Kidney (tissue), 22 donors: ENCODE measurements around the gene RAD9A. TPM values are rescaled to one million over a fixed set of nuclear protein-coding genes. Genes with fewer than 3 reads are reported as not detected.

Experiments
- DNase-seq, 5 donors: peaks; one replicate each; pipeline ENCODE4 v3.0.0-alpha.2; 2013 to 2020
- FAIRE-seq: peaks from 2 replicates; lab custom pipeline; 2012; peaks lifted over from hg19 to GRCh38; lab: Jason Lieb, UNC
- H3K27ac ChIP-seq, 2 donors: one replicate each; pipeline ENCODE4 v1.7.0; 2013; ENCODE audit warnings: low read depth in 2 of 2, low read length in 2 of 2, inconsistent platforms in 1 of 2
- H3K27me3 ChIP-seq: one replicate; pipeline ENCODE4 v1.7.1; 2013; ENCODE audit warnings: low read length, inconsistent platforms; ENCODE audit not compliant: control insufficient read depth, insufficient read depth
- H3K36me3 ChIP-seq, 3 donors: one replicate each; pipeline versions ENCODE4 v1.7.0 to v1.7.1; 2013; ENCODE audit warnings: low read length in 3 of 3, control low read depth in 1 of 3, inconsistent platforms in 1 of 3; ENCODE audit not compliant: insufficient read depth in 3 of 3, control insufficient read depth in 2 of 3
- H3K4me1 ChIP-seq, 3 donors: one replicate each; pipeline versions ENCODE4 v1.7.0 to v1.7.1; 2013; ENCODE audit warnings: low read length in 3 of 3, inconsistent platforms in 1 of 3, low read depth in 1 of 3; ENCODE audit not compliant: control insufficient read depth in 2 of 3, insufficient read depth in 2 of 3
- H3K4me3 ChIP-seq, 3 donors: one replicate each; pipeline versions ENCODE4 v1.7.0 to v1.8.1; 2013; ENCODE audit warnings: low read length in 3 of 3, control low read depth in 1 of 3, inconsistent platforms in 1 of 3
- H3K9ac ChIP-seq, 3 donors: one replicate each; pipeline versions ENCODE4 v1.7.0 to v1.7.1; 2013; ENCODE audit warnings: low read length in 3 of 3, control low read depth in 1 of 3, inconsistent platforms in 1 of 3
- H3K9me3 ChIP-seq, 3 donors: one replicate each; pipeline versions ENCODE4 v1.7.0 to v1.7.1; 2013; ENCODE audit warnings: low read length in 3 of 3, control low read depth in 1 of 3, inconsistent platforms in 1 of 3; ENCODE audit not compliant: control insufficient read depth in 2 of 3, insufficient read depth in 1 of 3
- intact Hi-C: fragments of 100-400 bp; cut with DNase I; formaldehyde crosslinking; loops from one replicate; pipeline ENCODE4 v1.11.1; 2022
- long read RNA-seq, 10 donors: library from polyadenylated mRNA in 1 of 10; unstranded in 1 of 10; transcript quantifications; one replicate each; pipeline ENCODE4 v2.0.0 and lab custom pipeline, GENCODE V29; 2021 to 2026
- polyA plus RNA-seq: library from polyadenylated mRNA; stranded (reverse); fragments of 350-450 nt; fragmentation: Illumina TruSeq; extraction: RNeasy Lipid Tissue Mini Kit (QIAGEN cat#74804); gene quantifications from one replicate; pipeline ENCODE4 v1.2.3, GENCODE V29; 2014; ENCODE audit warnings: low read depth, low replicate concordance; ENCODE audit not compliant: insufficient read depth
- total RNA-seq: library from RNA; stranded (reverse); fragmentation: NEBNext Ultra II Directional; extraction: Animal tissue kit (Norgen Biotek cat#: 25700); gene quantifications from one replicate; pipeline ENCODE4 v1.2.1, GENCODE V29; 2021
- TF ChIP-seq, protein P1 (sequence below): IDR thresholded peaks from 3 replicates; pipeline ENCODE4 v1.5.1; 2012; ENCODE audit warnings: mild to moderate bottlenecking, moderate library complexity, borderline replicate concordance; ENCODE audit not compliant: insufficient read depth; ENCODE audit errors: extremely low read depth
- donor health status: control.
- donor health status: control.
- donor health status: control.
- donor health status: control.
- donor health status: control.
- donor health status: DM: yes; HTN: yes; CAD: no.
- donor health status: Normal renal cell carcinoma (clear cell type).

RAD9A gene
- total RNA-seq (17.8 TPM), polyA plus RNA-seq (16.4 TPM)
- long read RNA-seq, donor 1, partial matches to known transcripts: 233 of 260 reads
- long read RNA-seq, donor 1, other reads (novel, unspliced or antisense): 24 of 260 reads
- long read RNA-seq, donor 2, partial matches to known transcripts: 41 of 114 reads
- long read RNA-seq, donor 2, other reads (novel, unspliced or antisense): 71 of 114 reads
- long read RNA-seq, donor 3, partial matches to known transcripts: 94 of 218 reads
- long read RNA-seq, donor 3, other reads (novel, unspliced or antisense): 123 of 218 reads
- long read RNA-seq, donor 4, partial matches to known transcripts: 0 of 2 reads
- long read RNA-seq, donor 4, other reads (novel, unspliced or antisense): 0 of 2 reads
- long read RNA-seq, donor 5: 0 reads
- long read RNA-seq, donor 6: 0 reads
- long read RNA-seq, donor 7, partial matches to known transcripts: 3 of 13 reads
- long read RNA-seq, donor 7, other reads (novel, unspliced or antisense): 8 of 13 reads
- long read RNA-seq, donor 8, partial matches to known transcripts: 0 of 1 reads
- long read RNA-seq, donor 8, other reads (novel, unspliced or antisense): 0 of 1 reads
- long read RNA-seq, donor 9, partial matches to known transcripts: 0 of 1 reads
- long read RNA-seq, donor 9, other reads (novel, unspliced or antisense): 0 of 1 reads
- long read RNA-seq, donor 10, partial matches to known transcripts: 250 of 279 reads
- long read RNA-seq, donor 10, other reads (novel, unspliced or antisense): 28 of 279 reads

- H3K4me1 ChIP-seq: peaks cover 0 to 10% (median 4%) of the 10 kb centered on the region in 3 donors
- FAIRE-seq: no peak
- no peaks in the 10 kb centered on the region for H3K9me3 ChIP-seq
- H3K27me3 ChIP-seq: no peaks in the 10 kb centered on the region
- DNase-seq: peak; percentile 95 to 99 (median 97)
- peak within 1 kb of the TSS; percentile 71 to 78 for H3K27ac ChIP-seq
- peak within 1 kb of the TSS; percentile 21 to 86 (median 51) for H3K9ac ChIP-seq
- no peaks in the 10 kb centered on the region for H3K36me3 ChIP-seq
- intact Hi-C loops: no loop called here
- peak within 1 kb of the TSS; percentile 70 to 80 (median 75) for H3K4me3 ChIP-seq
- TF ChIP-seq, protein P1, sequence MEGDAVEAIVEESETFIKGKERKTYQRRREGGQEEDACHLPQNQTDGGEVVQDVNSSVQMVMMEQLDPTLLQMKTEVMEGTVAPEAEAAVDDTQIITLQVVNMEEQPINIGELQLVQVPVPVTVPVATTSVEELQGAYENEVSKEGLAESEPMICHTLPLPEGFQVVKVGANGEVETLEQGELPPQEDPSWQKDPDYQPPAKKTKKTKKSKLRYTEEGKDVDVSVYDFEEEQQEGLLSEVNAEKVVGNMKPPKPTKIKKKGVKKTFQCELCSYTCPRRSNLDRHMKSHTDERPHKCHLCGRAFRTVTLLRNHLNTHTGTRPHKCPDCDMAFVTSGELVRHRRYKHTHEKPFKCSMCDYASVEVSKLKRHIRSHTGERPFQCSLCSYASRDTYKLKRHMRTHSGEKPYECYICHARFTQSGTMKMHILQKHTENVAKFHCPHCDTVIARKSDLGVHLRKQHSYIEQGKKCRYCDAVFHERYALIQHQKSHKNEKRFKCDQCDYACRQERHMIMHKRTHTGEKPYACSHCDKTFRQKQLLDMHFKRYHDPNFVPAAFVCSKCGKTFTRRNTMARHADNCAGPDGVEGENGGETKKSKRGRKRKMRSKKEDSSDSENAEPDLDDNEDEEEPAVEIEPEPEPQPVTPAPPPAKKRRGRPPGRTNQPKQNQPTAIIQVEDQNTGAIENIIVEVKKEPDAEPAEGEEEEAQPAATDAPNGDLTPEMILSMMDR: no peak
Observed at GRCh38 chr11:67391304-67392182, at the start of gene RAD9A. RAD9A (plus strand) TSS chr11:67391986; CDS start chr11:67392045, 59 bp downstream.

GRCh38 chr11:67344264-67344663 lies 47.5 kb upstream of the RAD9A start:
- DNase-seq (no peak), FAIRE-seq (no peak)
- Histone ChIP-seq H3K27ac (no peak overlapping the region), H3K4me3 (no peak overlapping the region), H3K27me3 (no peaks in the 10 kb centered on the region), H3K36me3 (no peaks in the 10 kb centered on the region), H3K9me3 (no peaks in the 10 kb centered on the region), H3K4me1 (peaks cover 0 to 3% (median 0%) of the 10 kb centered on the region in 3 donors), H3K9ac (no peak overlapping the region)
- TF ChIP-seq, protein P1: no peak
- intact Hi-C loops: no loop called here

DNA sequence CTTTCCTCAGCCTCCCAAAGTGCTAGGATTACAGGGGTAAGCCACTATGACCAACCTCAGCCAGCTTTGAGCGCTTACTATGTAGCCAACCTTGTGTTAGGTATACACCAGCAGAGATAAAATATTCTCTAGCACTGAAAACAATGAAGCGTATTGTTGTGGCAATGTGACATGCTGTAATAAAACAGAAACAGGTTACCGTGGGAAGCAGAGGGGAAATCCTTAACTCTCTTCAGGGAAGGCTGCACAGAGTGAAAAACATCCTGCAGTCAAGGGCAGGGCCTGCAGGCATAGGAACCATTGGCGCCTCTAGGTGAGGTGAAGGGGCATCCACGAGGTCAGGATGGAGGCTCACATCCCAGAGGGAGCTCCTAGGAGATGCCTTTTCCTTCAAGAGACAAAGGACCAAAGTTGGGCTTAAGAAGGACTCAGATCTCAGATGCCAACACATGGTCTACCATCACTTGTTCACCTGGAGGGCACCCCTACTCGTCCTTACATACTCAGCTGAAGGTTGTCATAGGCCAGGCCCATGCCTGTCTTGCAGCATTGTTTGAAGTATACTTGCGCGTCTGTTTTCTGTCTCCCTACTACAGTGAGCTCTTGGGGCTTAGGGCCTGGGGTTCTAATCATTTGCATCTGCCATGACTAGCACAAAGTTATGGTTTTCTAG lies 46.4 kb upstream of the RAD9A start:
- intact Hi-C loops: loop anchor here (5.0 kb wide), 1 partner anchor 37 kb away; no protein-coding TSS in a partner anchor
- Histone ChIP-seq H3K4me1 (peaks cover 0 to 3% (median 0%) of the 10 kb centered on the region in 3 donors), H3K36me3 (no peaks in the 10 kb centered on the region), H3K9me3 (no peaks in the 10 kb centered on the region), H3K27me3 (no peaks in the 10 kb centered on the region), H3K9ac (no peak overlapping the region), H3K4me3 (no peak overlapping the region), H3K27ac (no peak overlapping the region)
- TF ChIP-seq, protein P1: no peak
- FAIRE-seq (no peak), DNase-seq (peak in 1 of 5 donors; percentile 39)
